Choroid plexus epithelial cell (primary cell): ENCODE results near the gene DPYSL5.

Source experiments
- DNase-seq: peaks from one replicate; pipeline ENCODE4 v3.0.0-alpha.2; 2010; ENCODE audit warnings: low read depth
- H3K4me3 ChIP-seq: 2 replicates; pipeline ENCODE4 v1.5.1; 2011; ENCODE audit warnings: low read depth, mild to moderate bottlenecking, control low read depth, low read length, moderate library complexity
- TF ChIP-seq, protein P1 (sequence below): conservative IDR thresholded peaks from 2 replicates; pipeline ENCODE4 v1.5.1; 2011; ENCODE audit warnings: low read depth, mild to moderate bottlenecking, control low read depth, inconsistent platforms, low read length, moderate library complexity

Gene DPYSL5

DNA sequence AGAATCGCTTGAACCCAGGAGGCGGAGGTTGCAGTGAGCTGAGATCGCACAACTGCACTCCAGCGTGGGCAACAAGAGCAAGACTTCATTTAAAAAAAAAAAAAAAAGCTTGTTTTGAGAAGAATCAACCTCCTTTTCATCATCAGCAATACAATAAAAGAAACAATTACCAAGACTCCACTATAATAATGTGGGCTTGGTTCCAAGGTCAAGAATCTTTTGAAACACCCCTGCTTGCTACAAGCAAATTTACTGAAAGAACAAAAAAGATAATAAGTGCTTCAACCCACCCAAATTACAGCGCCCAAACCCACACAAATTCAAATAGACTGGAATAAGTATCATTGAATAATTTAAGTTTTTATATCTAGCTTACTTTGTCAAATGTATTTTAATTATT is 88.9 kb downstream of the DPYSL5 start:
- no peak overlapping the region for H3K4me3 ChIP-seq
- TF ChIP-seq, protein P1, sequence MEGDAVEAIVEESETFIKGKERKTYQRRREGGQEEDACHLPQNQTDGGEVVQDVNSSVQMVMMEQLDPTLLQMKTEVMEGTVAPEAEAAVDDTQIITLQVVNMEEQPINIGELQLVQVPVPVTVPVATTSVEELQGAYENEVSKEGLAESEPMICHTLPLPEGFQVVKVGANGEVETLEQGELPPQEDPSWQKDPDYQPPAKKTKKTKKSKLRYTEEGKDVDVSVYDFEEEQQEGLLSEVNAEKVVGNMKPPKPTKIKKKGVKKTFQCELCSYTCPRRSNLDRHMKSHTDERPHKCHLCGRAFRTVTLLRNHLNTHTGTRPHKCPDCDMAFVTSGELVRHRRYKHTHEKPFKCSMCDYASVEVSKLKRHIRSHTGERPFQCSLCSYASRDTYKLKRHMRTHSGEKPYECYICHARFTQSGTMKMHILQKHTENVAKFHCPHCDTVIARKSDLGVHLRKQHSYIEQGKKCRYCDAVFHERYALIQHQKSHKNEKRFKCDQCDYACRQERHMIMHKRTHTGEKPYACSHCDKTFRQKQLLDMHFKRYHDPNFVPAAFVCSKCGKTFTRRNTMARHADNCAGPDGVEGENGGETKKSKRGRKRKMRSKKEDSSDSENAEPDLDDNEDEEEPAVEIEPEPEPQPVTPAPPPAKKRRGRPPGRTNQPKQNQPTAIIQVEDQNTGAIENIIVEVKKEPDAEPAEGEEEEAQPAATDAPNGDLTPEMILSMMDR, result no peak
- DNase-seq, result no peak

DNA sequence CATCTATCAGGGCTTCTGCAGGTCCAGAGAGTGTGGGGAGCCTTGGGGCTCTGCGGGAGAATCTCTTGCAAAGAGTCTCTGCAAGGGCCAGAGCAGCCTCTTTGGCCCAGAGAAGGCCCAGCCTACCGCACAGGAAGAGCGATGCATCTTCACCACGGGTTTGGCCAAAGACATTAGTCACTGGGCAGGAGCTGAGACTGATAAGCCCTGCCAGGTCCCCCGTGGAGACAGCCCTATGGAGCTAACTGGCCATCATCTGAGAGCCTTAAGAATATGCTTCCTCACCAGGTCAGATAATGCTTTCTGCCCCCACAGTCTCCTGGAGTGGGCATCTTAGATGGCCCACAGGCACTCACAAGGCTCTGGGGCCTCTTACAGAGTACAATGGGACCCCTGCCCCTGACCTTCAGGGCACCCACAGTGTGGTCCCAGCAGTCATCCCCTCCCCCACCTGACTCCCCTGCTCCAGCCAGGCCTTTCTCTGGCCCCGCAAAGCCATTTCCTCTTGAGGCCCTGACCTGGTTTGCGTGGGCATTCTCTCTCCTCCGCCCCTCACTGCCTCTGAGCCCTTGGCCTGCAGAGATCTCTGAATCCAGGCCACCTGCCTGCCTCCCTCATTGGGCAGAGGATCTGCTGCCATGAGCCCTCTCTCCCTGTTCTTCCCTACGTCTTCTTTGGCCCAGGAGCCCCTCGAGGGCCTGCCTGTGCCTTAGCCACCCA is 90.6 kb downstream of the DPYSL5 start:
- TF ChIP-seq, protein P1, result no peak
- H3K4me3 ChIP-seq, result no peak overlapping the region
- DNase-seq, result peak; percentile 24

DNA sequence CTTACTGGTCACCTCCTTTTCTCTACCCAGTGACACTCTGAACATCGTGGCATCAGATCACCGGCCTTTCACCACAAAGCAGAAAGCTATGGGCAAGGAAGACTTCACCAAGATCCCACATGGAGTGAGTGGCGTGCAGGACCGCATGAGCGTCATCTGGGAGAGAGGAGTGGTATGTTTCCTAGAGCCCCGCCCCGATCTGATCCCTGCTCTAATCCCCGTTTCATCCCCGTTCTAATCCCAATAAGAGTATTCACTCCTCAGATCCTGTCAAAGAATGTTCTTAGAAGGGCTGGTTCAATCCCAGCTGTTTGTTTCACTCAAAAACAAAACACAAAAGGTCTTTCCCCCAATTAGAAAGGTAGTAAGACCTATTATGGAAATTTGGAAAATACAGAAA is 92.1 kb downstream of the DPYSL5 start:
- no peak overlapping the region for H3K4me3 ChIP-seq
- no peak for DNase-seq
- TF ChIP-seq, protein P1, result no peak

DNA sequence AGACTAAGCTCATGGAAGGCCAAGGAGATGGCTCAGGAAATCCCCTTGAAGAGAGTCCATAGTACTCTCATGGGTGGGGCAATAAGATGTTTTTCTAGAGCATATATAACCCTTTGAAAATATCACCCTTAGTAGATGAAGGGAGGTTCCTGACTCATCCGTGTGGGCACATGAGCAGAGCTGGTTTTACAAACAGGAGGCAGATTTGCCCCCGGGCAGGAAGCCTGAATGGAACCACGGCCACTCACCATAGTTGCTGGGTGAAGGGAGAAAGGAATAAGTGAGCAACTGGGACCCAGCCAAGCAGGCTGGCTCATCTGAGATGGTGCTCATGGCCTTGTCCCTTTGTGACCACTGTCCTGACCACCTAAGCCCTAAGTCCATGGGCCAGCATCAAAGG is 93.6 kb downstream of the DPYSL5 start:
- DNase-seq, result no peak
- TF ChIP-seq, protein P1, result no peak
- H3K4me3 ChIP-seq, result no peak overlapping the region

DNA sequence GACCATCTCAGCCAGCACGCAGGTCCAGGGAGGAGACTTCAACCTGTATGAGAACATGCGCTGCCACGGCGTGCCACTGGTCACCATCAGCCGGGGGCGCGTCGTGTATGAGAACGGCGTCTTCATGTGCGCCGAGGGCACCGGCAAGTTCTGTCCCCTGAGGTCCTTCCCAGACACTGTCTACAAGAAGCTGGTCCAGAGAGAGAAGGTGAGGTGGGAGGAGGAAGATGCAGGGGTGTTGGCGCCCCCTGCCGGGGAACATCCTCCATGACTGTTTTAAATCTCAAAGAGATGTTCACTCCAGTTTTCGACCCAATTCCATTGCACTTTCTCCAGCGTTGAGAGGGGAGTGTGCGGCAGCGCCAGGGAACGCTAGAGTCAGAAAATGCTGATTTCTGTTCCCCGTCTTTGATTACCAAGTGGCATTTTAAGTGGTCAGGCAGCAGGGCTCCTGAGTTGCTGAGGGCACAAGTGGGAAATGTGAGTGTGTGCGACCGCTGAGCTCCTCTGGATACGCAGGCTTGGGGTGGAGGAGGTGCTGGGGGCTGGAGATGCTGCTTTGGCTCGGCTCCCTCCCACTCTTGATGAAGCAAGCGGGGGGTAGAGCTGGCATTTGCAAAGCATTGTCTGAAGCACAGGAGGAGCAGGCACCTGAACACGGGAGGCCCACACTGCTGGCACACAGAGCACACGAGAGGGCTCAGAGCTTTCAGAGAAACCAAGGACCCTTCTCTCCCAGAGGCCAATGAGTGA is 94.8 kb downstream of the DPYSL5 start:
- peak; percentile 76 for DNase-seq
- no peak overlapping the region for H3K4me3 ChIP-seq
- TF ChIP-seq, protein P1, result peak; percentile 87

DNA sequence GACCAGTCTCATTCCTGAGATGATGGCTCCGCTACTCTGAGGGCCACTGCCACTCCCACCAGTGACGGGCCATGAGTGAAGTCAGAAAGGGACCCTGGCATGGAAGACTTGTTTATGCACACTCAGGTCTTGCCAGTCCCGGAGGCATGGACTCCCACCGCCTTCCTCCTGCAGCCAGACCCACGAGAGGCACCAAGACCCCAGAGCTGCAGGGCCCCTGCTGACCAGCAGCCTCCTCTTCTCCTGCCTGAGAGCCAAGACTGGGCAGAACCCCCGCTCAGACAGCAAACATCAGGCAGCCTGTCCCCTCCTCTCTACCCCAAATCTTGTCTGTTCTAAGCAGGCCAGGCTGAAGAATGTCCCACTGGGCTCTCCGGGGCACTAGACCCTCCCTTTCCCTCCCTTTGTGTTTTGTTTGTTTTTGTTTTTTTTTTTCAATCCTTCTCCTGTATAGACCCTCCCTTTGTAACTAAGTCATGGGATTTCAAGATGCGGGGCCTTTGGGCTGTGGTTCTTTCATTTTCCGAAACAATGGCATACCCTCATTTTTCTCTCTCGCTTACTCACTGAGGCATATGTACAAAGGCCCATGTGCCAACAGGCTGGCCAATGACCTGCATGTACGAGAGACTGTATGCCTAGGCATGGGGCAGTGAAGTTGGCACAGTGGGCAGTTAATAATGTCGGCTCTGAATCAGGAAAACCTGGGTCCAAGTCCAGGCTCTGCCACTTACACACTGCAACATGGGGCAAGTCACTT is 98.2 kb downstream of the DPYSL5 start:
- H3K4me3 ChIP-seq, result no peak overlapping the region
- DNase-seq, result no peak
- TF ChIP-seq, protein P1, result no peak
